ENCODE results near the gene SNW1.

DNA sequence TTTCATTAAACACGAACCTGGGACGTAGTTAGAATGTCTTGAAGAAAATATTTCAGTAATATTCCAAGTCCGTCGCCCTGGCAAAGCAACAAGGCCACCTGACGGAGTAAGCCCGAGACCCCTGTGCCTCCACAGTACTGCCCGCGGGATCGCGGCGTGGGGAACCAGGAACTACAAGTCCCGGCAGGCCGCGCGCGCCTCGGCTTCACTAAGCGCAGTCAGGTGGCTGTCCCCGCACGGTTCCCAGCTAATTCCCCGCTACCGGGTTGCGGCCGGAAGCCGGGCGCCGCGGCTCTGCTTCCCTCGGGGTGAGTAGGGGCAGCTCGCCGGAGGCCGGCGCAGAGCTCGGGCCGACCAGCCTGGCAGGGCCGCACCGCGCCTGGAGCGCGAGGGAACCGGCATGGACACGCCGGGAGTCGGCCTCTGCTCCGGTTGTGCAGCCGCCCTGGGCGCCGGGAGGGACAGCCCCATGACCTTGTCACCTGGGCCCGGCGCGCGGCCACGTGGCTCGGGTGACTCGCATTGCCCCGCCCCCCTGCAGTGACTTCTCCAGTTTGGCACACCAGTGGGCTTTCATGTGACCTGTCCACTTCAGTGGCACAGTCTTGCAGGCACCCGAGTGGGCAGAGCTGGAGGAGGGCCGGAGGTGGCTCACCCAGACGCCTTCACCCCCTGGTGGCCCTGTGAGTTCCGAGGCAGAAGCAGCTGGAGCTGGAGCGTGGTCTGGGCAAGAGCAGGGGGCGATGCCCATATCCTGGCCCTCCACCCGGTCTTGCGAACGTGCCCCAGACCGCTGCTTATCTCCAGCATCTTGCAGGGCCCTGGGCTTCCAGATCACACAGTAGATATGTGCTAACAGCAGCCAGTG lies 39.1 kb upstream of the SNW1 start, which contains the start of gene ADCK1:
- no peak for TF ChIP-seq REST (IDR thresholded peaks at IDR 0.05; ENCODE audit: insufficient read depth in 1 of 2, low read depth in 2 of 2, low read length in 2 of 2)
- peak; percentile 57; the same call in 1 of the 2 replicates for TF ChIP-seq POLR2AphosphoS5 (IDR thresholded peaks at IDR 0.05; ENCODE audit: low read depth, low read length)
- TF ChIP-seq TAF1 (IDR thresholded peaks at IDR 0.05; ENCODE audit: borderline replicate concordance, insufficient read depth, low read length): no peak
- TF ChIP-seq SIN3A (IDR thresholded peaks at IDR 0.05; ENCODE audit: borderline replicate concordance, insufficient read depth, low read length): no peak
